Mucosa of descending colon (tissue), 3 donors: ENCODE measurements around the gene BGN. TPM values are rescaled to one million over a fixed set of nuclear protein-coding genes. Genes with fewer than 3 reads are reported as not detected.

Source experiments
- ATAC-seq: fragments of 200-7000 bp; cut with Tn5 transposase; one replicate; pipeline ENCODE4 v1.9.1; 2020; ENCODE audit warnings: mild to moderate bottlenecking, moderate library complexity
- DNase-seq, 3 donors: peaks; one replicate each; pipeline ENCODE4 v3.0.0-alpha.2; 2020
- H3K36me3 ChIP-seq: fragments of 200-600 bp; one replicate; pipeline ENCODE4 v1.8.0; 2021; ENCODE audit warnings: low read depth, mild to moderate bottlenecking
- H3K4me1 ChIP-seq: fragments of 200-600 bp; one replicate; pipeline ENCODE4 v1.8.0; 2021; ENCODE audit warnings: low read depth, mild to moderate bottlenecking
- H3K4me3 ChIP-seq: fragments of 200-600 bp; one replicate; pipeline ENCODE4 v1.8.0; 2021; ENCODE audit warnings: mild to moderate bottlenecking
- H3K9me3 ChIP-seq: fragments of 200-600 bp; one replicate; pipeline ENCODE4 v1.8.0; 2021; ENCODE audit warnings: mild to moderate bottlenecking
- intact Hi-C, 2 donors: fragments of 100-400 bp; cut with DNase I in 1 of 2; cut with micrococcal nuclease in 1 of 2; formaldehyde crosslinking; loops; one replicate each; pipeline versions ENCODE4 v1.11.0 to v1.11.1; 2022; cut with DNase I, micrococcal nuclease
- total RNA-seq, 3 donors: library from RNA; stranded (reverse); fragmentation: NEBNext Ultra II Directional in 2 of 3; extraction: Animal tissue kit (Norgen Biotek cat#: 25700) in 2 of 3; gene quantifications; one replicate each; pipeline versions ENCODE4 v1.2.1 to v1.2.4, GENCODE V29; 2021 to 2023
- TF ChIP-seq, protein P1 (sequence below): fragments of 200-600 bp; IDR thresholded peaks from one replicate; pipeline ENCODE4 v1.8.0; 2022; ENCODE audit warnings: antibody characterized with exemption, mild to moderate bottlenecking
- donor health status: DM: no; HTN: no; CAD: no; lungs with moderate emphysema.
- donor health status: DM: no; HTN: no; CAD: no.
- donor health status: DM: no; HTN: yes; CAD: no.

Gene BGN
- total RNA-seq, 3 donors from 2014 or later, result 3.5 to 21.8 (median 10.1) TPM

DNA sequence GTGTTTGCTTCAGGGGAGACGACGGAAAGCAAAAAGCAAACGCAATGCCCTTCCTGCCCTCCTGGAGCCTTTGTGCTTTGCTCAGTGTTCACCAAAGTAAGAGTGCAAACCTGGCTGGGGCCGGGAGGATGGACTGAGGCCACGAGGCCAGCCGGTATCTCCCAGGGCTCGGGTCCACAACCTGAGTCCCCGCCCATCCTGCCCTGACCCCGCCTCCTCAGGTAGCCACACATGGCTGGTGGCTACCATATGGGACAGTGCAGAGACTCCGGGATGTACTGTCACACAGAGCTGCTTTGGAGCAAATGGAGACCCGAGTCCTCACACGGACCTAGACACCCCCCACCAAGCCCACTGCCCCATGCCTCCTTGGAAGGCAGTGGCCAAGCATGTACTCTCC is 27.5 kb downstream of the BGN start:
- H3K36me3 ChIP-seq, result no peaks in the 10 kb centered on the region
- ATAC-seq (no peak), DNase-seq (no peak)
- TF ChIP-seq, protein P1, sequence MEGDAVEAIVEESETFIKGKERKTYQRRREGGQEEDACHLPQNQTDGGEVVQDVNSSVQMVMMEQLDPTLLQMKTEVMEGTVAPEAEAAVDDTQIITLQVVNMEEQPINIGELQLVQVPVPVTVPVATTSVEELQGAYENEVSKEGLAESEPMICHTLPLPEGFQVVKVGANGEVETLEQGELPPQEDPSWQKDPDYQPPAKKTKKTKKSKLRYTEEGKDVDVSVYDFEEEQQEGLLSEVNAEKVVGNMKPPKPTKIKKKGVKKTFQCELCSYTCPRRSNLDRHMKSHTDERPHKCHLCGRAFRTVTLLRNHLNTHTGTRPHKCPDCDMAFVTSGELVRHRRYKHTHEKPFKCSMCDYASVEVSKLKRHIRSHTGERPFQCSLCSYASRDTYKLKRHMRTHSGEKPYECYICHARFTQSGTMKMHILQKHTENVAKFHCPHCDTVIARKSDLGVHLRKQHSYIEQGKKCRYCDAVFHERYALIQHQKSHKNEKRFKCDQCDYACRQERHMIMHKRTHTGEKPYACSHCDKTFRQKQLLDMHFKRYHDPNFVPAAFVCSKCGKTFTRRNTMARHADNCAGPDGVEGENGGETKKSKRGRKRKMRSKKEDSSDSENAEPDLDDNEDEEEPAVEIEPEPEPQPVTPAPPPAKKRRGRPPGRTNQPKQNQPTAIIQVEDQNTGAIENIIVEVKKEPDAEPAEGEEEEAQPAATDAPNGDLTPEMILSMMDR, result no peak
- H3K4me1 ChIP-seq, result no peaks in the 10 kb centered on the region
- no peak overlapping the region for H3K4me3 ChIP-seq
- intact Hi-C loops, result no loop called here
- no peaks in the 10 kb centered on the region for H3K9me3 ChIP-seq

DNA sequence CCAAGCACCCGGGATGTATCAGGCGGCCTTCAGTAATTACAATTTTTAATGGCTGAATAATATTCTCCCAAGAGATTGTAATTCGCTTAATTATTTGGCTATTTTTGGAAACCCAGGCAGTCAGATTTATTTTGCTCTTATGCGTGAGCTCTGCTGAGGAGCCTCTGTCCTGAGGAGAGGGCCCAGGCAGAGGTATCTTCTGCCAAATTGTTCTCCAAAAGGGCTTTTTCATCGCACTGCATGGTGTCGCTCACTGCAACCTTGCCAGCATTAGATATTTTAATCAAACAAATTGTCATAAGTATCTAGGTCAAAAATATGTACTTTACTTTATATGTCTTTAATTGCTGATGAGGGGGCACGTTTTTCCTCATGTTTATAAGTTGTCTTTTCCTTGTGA is 28.5 kb downstream of the BGN start:
- no peak for ATAC-seq
- intact Hi-C loops, result no loop called here
- no peaks in the 10 kb centered on the region for H3K36me3 ChIP-seq
- no peaks in the 10 kb centered on the region for H3K4me1 ChIP-seq
- no peak overlapping the region for H3K4me3 ChIP-seq
- H3K9me3 ChIP-seq, result no peaks in the 10 kb centered on the region
- no peak for DNase-seq
- TF ChIP-seq, protein P1, result no peak

DNA sequence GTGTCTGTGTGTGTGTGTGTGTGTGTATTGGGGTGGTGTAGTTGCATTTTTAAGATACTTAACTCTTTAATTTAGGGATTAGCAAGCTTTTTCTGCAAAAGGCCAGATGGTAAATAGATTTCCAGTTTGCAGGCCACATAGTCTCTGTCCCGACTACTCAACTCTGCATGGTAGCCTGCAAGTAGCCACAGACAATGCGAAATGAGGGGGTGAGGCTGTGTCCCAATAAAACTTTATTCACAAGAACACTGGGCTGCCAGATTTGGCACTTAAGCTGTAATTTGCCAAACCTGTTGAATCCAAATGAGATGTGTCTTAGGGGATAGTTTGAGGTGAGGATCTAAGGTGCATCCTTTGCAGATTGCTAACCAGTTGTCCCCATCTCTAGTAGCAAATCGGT is 29.5 kb downstream of the BGN start:
- H3K4me1 ChIP-seq, result no peaks in the 10 kb centered on the region
- no peak overlapping the region for H3K4me3 ChIP-seq
- no peaks in the 10 kb centered on the region for H3K9me3 ChIP-seq
- no peaks in the 10 kb centered on the region for H3K36me3 ChIP-seq
- TF ChIP-seq, protein P1, result no peak
- DNase-seq (no peak), ATAC-seq (no peak)
- intact Hi-C loops, result no loop called here

DNA sequence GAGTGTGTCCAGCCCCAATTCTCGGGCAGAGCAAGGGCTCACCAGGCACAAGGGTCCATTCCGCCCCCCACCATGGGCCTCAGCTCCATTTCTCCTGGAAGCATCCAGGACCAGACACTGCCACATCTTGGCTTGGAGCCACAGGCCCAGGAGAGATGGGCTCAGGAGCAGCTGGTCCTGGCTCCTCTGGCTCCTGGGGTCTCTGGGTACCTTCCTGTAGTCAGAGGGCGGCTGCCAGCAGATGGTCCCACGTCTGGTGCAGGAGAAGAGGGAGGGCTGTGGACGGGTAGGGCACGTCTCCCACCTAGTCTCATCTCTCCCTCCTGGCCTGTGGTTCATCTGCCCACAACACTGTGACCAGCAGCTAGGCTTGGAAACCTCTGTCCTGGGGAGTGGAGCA is 30.7 kb downstream of the BGN start:
- Histone ChIP-seq H3K36me3 (no peaks in the 10 kb centered on the region), H3K4me1 (no peaks in the 10 kb centered on the region), H3K4me3 (no peak overlapping the region), H3K9me3 (no peaks in the 10 kb centered on the region)
- ATAC-seq (no peak), DNase-seq (no peak)
- intact Hi-C loops, result no loop called here
- TF ChIP-seq, protein P1, result no peak

DNA sequence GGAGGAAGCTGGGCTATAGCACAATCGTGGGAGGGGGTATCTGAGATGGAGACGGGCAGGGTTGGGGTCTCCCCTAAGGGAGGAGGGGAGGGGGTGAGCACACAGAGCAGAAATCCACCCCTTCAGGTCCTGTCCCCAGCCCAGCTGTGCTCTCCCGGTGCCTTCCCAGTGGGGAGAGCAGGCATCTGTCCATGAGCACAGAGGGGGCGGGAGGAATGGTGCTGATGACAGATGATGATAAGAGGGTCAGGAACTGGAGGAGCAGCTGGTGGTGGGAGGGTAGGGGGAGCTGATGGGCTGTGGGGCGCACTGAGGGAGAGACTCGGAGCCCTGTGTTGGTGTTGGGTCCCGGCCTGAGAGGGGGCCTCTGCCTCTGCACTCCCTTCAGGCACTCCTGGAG is 31.3 kb downstream of the BGN start:
- Histone ChIP-seq H3K36me3 (no peaks in the 10 kb centered on the region), H3K4me1 (no peaks in the 10 kb centered on the region), H3K9me3 (no peaks in the 10 kb centered on the region), H3K4me3 (no peak overlapping the region)
- ATAC-seq, result no peak
- no peak for DNase-seq
- TF ChIP-seq, protein P1, result no peak
- intact Hi-C loops, result no loop called here

DNA sequence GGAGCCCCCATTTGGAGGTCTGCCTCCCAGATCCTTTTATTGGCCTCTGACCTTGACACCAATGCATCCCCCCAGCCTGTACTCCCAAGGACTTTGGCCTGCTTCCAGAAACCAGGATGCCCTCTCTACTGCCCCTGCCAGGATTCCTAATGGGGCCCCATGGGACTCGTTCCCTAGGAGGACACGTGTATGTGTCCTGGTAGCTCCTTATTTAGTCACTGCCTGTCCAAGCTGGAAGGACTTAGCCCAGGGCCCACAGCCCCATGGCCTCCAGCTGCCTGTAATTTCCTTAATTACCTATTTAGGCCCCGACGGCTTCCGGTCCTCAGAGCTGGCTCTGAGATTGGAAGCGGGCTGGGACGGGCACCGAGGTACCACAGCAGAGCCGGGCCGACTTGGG is 32.0 kb downstream of the BGN start:
- DNase-seq (no peak), ATAC-seq (no peak)
- intact Hi-C loops, result no loop called here
- TF ChIP-seq, protein P1, result no peak
- no peak overlapping the region for H3K4me3 ChIP-seq
- H3K36me3 ChIP-seq, result no peaks in the 10 kb centered on the region
- H3K4me1 ChIP-seq, result no peaks in the 10 kb centered on the region
- no peaks in the 10 kb centered on the region for H3K9me3 ChIP-seq
